IPS-NIHi7 (cell line): ENCODE data around the gene EXD1.
"Not testable (repeated sequence)": the region's sequence is repeated elsewhere in the genome, so short reads cannot be mapped to it uniquely, and the experiment has no call there.

Source experiments
- DNase-seq: peaks from one replicate; pipeline ENCODE4 v3.0.0; 2012; ENCODE audit warnings: mixed read lengths; ENCODE audit errors: extremely low spot score

The EXD1 gene, protein sequence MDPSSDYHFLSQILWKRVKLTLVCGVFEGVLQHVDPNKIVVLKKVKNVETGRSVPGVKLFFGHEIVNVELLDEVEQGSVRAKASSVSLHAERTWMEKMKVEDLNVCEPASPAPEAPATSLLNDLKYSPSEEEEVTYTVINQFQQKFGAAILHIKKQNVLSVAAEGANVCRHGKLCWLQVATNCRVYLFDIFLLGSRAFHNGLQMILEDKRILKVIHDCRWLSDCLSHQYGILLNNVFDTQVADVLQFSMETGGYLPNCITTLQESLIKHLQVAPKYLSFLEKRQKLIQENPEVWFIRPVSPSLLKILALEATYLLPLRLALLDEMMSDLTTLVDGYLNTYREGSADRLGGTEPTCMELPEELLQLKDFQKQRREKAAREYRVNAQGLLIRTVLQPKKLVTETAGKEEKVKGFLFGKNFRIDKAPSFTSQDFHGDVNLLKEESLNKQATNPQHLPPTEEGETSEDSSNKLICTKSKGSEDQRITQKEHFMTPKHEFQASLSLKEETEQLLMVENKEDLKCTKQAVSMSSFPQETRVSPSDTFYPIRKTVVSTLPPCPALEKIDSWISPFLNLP

DNA sequence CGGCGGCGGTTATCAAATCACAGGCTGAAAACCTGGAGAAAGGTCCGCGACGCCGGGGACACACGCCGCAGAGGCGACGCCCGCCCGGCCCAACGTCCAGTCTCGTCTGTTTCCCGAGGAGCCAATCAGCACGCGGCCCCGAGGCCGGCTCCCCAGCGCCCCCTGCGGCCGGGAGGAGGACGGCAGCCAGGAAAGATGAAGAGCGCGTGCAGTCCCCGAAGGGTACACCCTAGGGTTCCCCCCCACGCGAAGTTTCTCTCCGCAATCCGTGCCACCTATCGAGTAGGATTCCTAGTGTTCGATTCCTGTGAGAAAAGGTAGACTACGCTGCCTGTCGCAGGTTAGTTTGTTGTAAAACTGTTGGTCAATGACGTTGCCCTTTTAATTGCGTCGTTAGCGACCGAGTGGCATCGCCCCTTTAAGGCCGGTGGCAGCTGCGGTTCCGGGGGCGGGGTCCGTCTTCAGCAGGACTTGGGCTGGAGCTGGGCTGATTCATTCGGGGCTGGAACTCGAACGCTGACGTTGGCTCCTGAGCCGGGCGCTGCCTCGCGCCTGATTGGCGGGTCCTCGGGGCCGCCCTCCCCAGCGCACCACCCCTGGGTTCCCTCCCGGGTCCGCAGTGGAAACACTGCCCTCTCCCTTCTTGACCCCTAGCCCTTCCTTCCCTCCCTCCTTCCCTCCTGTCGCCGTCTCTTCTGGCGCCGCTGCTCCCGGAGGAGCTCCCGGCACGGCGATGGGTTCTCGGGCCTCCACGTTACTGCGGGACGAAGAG, at the start of gene EXD1, which contains the start of gene CHP1:
Gene EXD1, minus strand, starts transcription at position 108 of the 772 bp plus-strand sequence. CDS start 4,182 bp downstream, outside the sequence.
Gene CHP1, plus strand, starts transcription at position 619 of the 772 bp plus-strand sequence. Its CDS starts 115 bp downstream, at position 734.
- peak; percentile 99 for DNase-seq

DNA sequence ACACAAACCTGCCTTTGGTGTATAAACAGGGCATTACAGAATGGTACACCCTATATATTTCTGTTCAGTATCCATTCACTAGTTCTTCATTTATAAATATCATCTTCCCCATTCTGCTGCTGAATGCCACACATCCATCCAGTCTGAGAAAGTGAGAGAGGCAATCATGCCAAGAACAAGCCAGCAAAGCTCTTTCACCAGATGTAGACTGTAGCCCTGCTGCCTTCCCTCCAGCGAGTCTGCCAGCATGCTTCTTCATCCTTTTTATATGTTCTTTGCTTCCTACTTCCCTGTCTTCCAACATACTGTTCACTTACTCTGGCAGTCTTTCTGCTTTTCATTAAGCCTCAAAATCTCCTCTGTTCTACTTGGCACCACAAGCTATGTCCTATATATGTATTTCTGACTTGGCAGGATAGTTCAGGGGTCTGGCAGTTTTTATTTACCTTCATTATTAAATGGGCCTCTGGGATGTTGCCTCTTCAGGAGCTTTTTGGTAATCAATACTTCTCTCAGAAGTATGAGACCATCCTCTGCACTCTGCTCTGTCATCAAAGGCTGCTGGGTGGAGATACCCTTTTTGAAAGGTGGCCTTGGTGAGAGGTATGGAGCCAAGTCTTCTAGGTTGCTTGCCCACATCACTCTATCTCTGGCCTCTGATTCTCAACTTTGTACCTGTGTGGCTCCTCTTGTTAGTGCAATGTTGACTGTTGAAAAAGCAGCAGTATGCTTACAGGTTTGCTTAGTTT, 49.2 kb upstream of the EXD1 start:
- no peak for DNase-seq

DNA sequence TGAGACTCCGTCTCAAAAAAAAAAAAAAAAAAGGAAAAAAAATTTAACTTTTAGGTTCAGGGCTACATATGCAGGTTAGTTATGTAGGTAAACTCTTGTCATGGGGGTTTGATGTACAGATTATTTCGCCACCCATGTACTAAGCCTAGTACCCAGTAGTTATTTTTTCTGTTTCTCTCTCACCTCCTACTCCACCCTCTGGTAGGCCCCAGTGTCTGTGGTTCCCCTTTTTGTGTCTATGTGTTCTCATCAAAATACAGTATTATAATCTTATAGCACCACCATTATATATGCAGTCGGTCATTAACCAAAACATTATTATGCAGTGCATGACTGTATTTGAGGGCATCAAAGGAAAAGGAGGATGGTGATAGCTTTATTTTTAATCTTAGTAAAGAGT, 47.8 kb upstream of the EXD1 start:
- DNase-seq, result no peak

DNA sequence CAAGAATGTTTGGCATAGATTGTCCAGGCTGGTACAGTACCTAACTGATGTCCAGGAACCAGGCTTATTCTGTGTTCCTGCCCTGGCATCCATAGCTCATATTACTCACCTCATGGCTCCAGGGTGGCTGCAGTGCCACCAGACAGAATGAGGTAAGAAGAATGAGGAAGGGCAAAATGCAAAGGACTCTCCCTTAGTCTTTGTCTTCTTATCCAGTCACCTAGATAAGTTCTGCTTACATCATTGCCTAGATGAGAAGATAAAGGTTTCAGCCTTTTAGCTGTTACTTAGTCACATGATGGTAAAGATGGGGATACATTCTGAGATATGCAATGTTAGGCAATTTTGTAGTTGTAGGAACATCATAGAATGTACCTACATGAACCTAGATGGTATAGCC, 46.3 kb upstream of the EXD1 start:
- DNase-seq, result no peak

DNA sequence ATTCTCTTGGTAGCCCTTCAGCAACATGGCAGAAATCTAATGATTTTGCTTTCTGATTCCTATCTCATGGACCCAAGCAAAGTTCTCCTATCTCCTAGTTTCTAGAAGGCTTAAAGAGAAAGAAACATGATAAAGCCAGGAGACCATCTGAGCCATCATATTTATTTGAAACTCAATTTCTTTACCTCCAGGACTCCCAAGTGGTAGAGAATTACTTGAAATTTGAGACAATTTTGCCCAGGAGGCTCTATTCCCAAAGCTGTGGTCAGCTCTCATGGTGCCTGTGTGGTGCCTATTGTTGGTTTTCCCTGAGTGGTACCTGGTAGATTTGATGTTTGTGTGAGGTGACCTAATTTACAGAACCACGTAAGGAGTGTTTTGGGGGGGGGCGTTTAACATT, 39.3 kb upstream of the EXD1 start:
- DNase-seq, result no peak

DNA sequence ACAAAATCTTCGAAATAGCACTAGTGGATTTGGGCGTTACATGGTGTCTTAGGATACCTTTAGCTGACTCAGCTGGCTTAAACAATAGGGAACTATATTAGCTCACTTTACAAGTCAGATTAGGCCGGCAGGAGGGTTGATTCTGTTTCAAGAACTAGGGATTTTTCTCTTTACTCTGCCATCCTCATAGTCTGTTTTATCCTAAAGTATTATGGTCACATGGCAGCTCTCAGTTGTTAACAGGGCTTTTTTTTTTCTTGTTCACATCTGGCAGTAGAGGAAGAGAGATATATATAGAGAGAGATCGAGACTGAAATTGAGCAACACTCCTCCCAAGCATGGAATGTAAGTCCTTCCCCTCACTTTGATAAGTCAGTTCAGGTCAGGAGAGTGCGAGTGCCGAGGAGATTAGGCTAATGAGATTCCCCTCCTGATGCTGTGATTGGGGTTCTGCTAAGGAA, 33.4 kb upstream of the EXD1 start:
- peak; percentile 65 for DNase-seq

DNA sequence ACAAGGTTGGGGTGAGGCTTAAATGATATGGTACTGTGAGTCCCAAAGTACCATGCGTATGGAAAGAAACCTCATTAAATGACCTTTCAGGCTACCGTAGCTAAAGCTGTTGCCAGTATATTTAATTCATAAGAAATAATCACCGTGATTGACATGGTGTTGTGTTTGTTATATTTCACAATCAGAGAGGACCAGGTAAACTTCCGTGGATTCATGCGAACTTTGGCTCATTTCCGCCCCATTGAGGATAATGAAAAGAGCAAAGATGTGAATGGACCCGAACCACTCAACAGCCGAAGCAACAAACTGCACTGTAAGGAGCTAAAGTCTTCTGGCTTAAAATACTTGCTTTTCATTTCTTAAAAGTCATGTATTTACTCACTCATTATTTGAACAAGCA, 32.0 kb upstream of the EXD1 start:
- no peak for DNase-seq

DNA sequence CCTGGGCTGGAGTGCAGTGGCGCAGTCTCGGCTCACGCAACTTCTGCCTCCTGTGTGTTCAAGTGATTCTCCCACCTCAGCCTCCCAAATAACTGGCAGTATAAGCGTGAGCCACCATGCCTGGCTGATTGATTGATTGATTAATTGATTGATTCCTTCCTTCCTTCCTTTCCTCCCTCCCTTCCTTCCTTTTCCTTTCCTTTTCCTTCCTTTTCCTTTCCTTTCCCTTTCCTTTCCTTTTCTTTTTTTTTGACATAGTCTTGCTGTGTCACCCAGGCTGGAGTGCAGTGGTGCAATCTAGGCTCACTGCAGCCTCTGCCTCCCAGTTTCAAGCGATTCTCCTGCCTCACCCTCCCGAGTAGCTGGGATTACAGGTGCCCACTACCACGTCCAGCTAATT, 30.4 kb upstream of the EXD1 start:
- not testable (repeated sequence) for DNase-seq

DNA sequence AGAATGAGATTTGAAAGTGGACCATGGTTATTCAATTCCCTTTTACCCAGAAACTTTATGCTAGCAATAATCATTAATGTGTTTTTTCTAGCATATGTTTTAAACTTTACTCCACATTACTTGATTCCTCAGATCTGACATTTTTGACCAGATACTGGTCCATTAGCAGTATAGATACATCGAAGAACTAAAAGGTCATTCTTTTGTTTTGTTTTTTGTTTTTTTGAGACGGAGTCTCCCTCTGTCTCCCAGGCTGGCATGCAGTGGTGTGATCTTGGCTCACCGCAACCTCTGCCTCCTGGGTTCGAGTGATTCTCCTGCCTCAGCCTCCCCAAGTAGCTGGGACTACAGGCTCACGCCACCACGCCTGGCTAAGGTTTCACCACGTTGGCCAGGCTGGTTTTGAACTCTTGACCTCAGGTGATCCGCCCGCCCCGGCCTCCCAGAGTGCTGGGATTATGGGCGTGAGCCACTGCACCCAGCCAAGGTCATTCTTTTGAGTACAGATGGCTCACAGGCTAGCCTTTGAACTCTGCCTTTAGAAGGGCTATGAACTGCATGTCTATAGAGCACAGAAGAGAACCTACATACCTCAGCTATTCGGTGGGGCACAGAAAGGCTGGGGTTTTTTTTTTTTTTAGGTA, 29.1 kb upstream of the EXD1 start:
- DNase-seq, result no peak

DNA sequence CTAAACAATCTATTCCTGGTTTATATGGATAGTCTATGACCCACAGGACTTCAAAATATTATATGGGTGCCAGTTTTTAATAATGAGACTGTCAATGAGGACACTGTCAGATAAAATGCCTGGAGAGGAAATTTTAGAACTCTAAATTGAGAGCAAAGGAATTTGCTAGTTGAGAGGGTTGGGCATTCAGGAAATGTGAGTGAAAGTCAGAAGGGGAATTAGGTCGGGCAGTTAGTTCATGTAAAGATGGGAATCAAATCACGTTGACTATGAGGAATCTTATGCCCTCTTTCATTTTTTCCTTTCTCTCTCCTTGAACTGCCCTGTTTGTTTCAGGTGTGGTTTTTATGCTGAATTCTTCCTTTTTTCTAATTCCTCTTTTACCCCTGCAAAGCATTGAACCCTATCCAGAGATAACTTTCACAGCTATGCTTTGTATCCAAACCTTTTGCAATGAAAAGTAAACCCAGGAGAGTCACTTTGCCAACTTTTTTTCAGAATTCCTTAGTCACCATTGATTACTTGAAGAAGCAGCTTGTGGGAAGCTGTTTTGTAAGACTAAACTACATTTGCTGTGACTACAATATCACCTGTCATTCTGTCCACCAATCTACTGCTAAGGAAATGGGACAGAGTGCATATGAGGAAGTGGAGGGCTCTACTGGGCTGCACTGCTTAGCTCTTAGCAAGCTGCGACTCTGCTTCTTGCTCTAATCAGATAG, 28.4 kb upstream of the EXD1 start:
- no peak for DNase-seq

DNA sequence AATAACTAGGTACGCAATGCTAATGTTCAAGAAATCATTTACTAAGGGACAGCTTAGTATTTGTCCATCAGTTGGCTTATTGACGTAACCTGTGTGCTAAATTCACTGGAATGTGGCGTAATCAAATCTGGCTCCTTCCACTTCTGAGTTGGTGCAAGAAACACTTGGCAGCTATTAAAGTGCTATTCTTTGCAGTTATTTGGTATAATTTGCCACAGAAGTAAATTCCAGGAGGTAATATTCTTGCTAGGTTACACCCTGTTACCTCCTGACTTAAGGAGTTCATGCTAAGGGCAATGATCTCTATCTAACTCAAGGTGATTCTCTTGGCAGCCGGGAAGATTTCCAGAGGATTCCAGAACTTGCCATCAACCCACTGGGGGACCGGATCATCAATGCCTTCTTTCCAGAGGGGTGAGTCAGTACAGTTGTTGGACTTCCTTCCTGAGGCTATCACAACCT, 26.1 kb upstream of the EXD1 start:
- DNase-seq, result no peak

DNA sequence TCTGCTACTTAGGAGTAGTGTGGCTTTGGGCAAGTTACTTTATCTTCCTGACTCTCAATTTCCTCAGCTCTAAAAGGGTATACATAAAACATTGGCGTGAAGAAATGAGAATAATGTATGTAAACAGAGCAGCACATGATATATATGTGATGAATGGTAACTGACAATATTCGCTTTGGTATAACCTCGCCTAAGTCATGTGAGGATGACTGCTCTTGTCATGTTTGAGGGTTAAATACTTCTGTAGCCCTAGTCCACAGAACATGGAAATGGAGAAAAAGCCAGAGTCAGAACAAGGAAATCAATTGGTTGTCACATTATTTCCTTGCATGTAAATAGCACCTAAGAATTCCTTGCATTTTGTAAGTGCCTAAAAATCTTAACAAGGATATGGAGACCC, 25.5 kb upstream of the EXD1 start:
- no peak for DNase-seq

DNA sequence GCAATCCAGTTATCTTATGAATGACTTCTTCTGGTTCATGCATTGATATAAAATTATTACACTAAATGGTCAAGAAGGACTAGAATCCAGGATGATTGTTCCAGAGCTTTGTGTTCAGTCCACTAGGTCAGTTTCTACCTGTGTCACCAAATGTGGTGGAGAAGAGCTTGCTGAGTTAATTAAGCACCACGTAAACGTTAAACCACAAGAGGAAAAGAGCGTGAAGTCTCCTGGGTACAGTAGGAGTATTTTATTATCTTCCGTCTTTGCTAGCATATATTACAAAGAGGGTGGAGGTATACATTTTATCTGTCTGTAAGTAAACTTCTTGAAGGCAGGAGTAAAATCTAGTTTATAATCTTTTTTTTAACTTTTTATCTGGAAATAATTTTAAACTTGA, 24.0 kb upstream of the EXD1 start:
- DNase-seq, result no peak

DNA sequence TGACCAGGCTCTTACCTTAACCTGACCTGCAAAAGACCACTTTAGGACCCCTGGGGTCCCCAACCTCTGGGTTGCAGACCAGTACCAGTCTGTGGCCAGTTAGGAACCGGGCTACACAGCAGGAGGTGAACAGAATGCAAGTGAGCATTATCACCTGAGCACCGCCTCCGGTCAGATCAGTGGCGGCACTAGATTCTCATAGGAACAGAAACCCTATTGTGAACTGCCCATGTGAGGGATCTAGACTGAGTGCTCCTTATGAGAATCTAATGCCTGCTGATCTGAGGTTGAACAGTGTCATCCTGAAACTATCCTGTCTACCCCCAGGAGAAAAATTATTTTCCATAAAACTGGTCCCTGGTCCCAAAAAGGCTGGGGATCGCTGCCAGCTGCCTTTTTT, 20.9 kb upstream of the EXD1 start:
- DNase-seq, result no peak

DNA sequence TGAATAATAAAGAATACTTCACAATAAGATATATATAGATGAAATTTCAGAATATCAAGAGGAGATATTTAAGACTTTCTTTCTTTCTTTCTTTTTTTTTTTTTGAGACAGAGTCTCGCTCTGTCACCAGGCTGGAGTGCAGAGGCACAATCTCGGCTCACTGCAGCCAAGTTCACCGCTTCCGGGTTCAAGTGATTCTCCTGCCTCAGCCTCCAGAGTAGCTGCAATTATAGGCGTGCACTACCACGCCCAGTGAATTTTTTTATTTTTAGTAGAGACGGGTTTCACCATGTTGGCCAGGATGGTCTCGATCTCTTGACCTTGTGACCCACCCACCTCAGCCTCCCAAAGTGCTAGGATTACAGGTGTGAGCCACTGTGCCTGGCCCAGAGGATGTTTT, 20.2 kb upstream of the EXD1 start:
- DNase-seq, result not testable (repeated sequence)

DNA sequence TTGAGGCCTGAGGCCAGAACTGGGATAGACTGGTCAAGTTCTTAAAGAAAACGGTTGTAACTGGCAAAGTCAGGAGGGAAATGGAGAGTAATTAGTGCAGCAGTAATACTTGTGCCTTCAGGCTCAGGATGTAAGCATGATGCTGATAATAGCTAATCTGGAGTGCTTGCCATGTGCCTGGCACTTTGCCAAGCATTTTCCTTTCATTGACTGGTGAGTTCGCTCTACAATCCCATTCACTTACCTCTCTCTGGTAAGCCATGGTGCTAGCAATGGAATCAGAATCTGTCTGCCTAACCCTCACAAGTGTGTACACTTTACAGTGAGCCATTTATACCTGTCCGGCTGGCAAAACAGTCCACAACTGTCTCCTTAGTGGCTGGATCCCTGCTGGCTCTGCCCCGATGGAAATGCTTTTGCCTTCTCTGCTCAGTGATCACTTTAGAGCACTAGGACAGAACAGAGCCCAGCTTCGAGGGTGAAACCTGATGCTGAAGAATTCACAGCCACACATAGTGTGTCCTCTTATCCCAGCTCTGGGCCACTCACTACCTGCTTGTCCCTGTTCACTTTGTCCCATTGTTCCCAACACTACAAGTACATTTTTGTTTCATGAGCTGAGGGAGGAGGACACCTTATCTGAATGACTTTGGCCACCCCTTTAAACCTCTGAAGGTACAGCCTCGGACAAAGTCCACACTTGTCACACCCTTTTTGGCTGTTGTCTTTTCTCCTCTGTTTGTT, 10.8 kb upstream of the EXD1 start:
- DNase-seq, result no peak

DNA sequence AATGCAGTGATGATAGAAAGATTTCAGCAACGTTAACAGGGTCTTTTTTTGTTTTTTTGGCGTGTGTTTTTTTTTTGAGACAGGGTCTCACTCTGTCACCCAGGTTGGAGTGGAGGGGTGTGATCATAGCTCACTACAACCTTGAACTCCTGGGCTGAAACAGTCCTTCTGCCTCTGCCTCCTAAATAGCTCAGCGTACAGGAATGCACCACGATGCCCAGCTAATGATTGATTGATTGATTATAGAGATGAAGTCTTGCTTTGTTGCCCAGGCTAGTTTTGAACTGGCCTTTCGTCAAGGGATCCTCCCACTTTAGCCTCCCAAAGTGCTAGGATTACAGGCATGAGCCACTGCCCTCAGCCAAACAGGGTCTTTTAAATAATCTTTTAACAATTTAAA, 7.5 kb upstream of the EXD1 start:
- DNase-seq, result no peak

DNA sequence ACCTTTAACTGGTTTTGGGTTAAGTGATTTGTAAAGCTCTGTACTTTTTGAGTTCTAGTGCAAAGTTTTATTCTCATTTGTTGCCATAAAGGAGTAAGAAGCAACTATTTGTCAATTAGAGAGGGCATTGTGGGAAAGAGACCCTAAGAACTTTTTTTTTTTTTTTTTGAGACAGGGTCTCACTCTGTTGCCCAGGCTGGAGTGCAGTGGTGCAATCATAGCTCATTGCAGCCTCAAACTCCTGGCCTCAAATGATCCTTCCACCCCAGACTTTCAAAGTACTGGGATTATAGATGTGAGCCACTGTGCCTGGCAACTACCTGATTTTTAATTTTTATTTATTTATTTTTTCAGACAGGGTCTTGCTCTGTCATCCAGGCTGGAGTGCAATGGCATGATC, 5.4 kb upstream of the EXD1 start:
- DNase-seq, result no peak

DNA sequence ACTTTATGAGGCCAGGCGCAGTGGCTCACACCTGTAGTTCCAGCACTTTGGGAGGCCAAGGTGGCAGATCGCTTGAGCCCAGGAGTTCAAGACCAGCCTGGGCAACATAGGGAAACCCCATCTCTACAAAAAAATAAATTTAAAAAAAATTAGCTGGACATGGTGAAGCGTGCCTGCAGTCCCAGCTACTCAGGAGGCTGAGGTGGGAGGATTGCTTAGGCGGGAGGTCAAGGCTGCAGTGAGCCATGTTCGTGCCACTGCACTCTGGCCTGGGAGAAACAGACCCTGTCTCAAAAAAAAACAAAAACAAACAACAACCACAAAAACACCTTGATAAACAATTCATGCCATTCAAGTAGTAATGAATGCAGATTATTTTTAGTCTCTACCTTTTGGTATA, 4.7 kb upstream of the EXD1 start:
- not testable (repeated sequence) for DNase-seq

DNA sequence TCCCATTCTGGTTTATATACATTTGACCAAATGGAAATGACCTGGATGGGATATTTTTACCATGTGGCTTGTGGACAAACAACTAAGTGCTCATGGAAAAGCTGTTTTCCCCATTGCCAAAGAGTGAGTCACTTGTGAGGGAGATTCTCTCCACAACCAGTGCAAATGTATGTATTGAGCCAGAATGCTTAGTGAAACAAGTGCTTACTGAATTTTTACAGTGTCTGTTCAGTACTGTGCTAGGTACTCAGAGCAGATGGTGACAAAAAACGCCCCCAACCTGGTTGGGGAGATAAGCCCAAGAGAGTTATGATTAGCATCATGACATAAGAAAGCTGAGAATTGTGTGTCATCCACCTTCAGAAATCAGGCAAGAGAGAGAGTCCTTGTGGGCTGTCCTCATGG, 2.8 kb upstream of the EXD1 start:
- DNase-seq, result no peak
